WTC11 (cell line): ENCODE measurements around the gene NPFFR1. TPM values are rescaled to one million over a fixed set of nuclear protein-coding genes. Genes with fewer than 3 reads are reported as not detected.

ENCODE experiments used
- ATAC-seq: fragments of 200-7000 bp; cut with Tn5 transposase; 2 replicates; pipeline ENCODE4 v1.10.0; 2021; ENCODE audit warnings: mild to moderate bottlenecking, moderate library complexity
- CTCF ChIA-PET: fragments of 300-600 bp; sonication (Branson Sonifier 250); formaldehyde crosslinking; loops from one replicate; lab custom pipeline; 2021; ENCODE audit warnings: antibody characterized with exemption; lab: Charles Lee
- POLR2A ChIA-PET: fragments of 350-600 bp; sonication (Branson Sonifier 250); formaldehyde crosslinking; loops from one replicate; lab custom pipeline; 2021; ENCODE audit warnings: antibody characterized with exemption; lab: Charles Lee
- DNase-seq: peaks from one replicate; pipeline ENCODE4 v3.0.0; 2021; ENCODE audit warnings: low spot score
- H3K27ac Mint-ChIP-seq: 2 replicates; pipeline ENCODE4 v1.8.0; 2021; ENCODE audit warnings: mixed read lengths
- H3K27me3 Mint-ChIP-seq: 2 replicates; pipeline ENCODE4 v1.8.0; 2021; ENCODE audit warnings: low read depth, mild to moderate bottlenecking, moderate library complexity, mixed read lengths
- H3K36me3 Mint-ChIP-seq: 2 replicates; pipeline ENCODE4 v1.8.0; 2021; ENCODE audit warnings: mixed read lengths
- H3K4me1 Mint-ChIP-seq: 2 replicates; pipeline ENCODE4 v1.8.0; 2022; ENCODE audit warnings: mixed read lengths
- H3K4me3 Mint-ChIP-seq: 2 replicates; pipeline ENCODE4 v1.8.0; 2021; ENCODE audit warnings: mild to moderate bottlenecking, moderate library complexity, mixed read lengths
- H3K9me3 Mint-ChIP-seq: 2 replicates; pipeline ENCODE4 v1.8.0; 2021; ENCODE audit warnings: mixed read lengths
- EMX1 ChIP-seq: fragments of 250-450 bp; sonication (Bioruptor Pico); IDR thresholded peaks from 2 replicates; pipeline ENCODE4 v1.8.0; 2021; ENCODE audit warnings: mild to moderate bottlenecking
- GABPB1 ChIP-seq: sonication (generic); formaldehyde crosslinking; IDR thresholded peaks from 2 replicates; pipeline ENCODE4 v1.8.1; 2023; ENCODE audit warnings: mild to moderate bottlenecking, missing genetic modification reagents
- GRHL2 ChIP-seq: fragments of 250-450 bp; sonication (Bioruptor Pico); IDR thresholded peaks from 2 replicates; pipeline ENCODE4 v1.8.0; 2022; ENCODE audit warnings: mild to moderate bottlenecking, moderate library complexity; ENCODE audit not compliant: insufficient replicate concordance, severe bottlenecking
- IRF2 ChIP-seq: sonication (generic); formaldehyde crosslinking; IDR thresholded peaks from 2 replicates; pipeline ENCODE4 v1.8.0; 2022; ENCODE audit warnings: low read depth, missing genetic modification reagents, borderline replicate concordance
- JAZF1 ChIP-seq: fragments of 250-450 bp; sonication (Bioruptor Pico); IDR thresholded peaks from 2 replicates; pipeline ENCODE4 v1.9.0; 2021; ENCODE audit warnings: moderate library complexity, mild to moderate bottlenecking, inconsistent platforms
- MXD4 ChIP-seq: fragments of 250-450 bp; sonication (Bioruptor Pico); IDR thresholded peaks from 2 replicates; pipeline ENCODE4 v1.8.0; 2021; ENCODE audit warnings: mild to moderate bottlenecking, moderate library complexity, borderline replicate concordance
- MYBL2 ChIP-seq: sonication (generic); formaldehyde crosslinking; IDR thresholded peaks from 2 replicates; pipeline ENCODE4 v1.8.1; 2023; ENCODE audit warnings: mild to moderate bottlenecking, moderate library complexity, missing genetic modification reagents
- NR2C2 ChIP-seq: sonication (generic); formaldehyde crosslinking; IDR thresholded peaks from 2 replicates; pipeline ENCODE4 v1.8.0; 2022; ENCODE audit warnings: mild to moderate bottlenecking, missing genetic modification reagents
- PRRX2 ChIP-seq: fragments of 250-450 bp; sonication (Bioruptor Pico); IDR thresholded peaks from 2 replicates; pipeline ENCODE4 v1.8.0; 2021; ENCODE audit warnings: mild to moderate bottlenecking
- RELA ChIP-seq: sonication (generic); formaldehyde crosslinking; IDR thresholded peaks from 2 replicates; pipeline ENCODE4 v1.8.1; 2022; ENCODE audit warnings: missing genetic modification reagents, mild to moderate bottlenecking, borderline replicate concordance
- TP53 ChIP-seq: sonication (generic); formaldehyde crosslinking; IDR thresholded peaks from 2 replicates; pipeline ENCODE4 v1.8.1; 2023; ENCODE audit warnings: mild to moderate bottlenecking, missing genetic modification reagents
- ZNF423 ChIP-seq: fragments of 250-450 bp; sonication (Bioruptor Pico); IDR thresholded peaks from 2 replicates; pipeline ENCODE4 v2.1.2; 2022; ENCODE audit warnings: mild to moderate bottlenecking, moderate library complexity
- total RNA-seq: library from RNA; stranded (reverse); gene quantifications from 3 replicates; pipeline ENCODE4 v1.2.3, GENCODE V29; 2021
- TF ChIP-seq, protein P1 (sequence below): sonication (generic); formaldehyde crosslinking; conservative IDR thresholded peaks from 2 replicates; pipeline ENCODE4 v1.8.1; 2023; ENCODE audit warnings: mild to moderate bottlenecking, low read depth, missing genetic modification reagents, moderate library complexity
- TF ChIP-seq, protein P2 (sequence below): fragments of 250-450 bp; sonication (Bioruptor Pico); IDR thresholded peaks from 2 replicates; pipeline ENCODE4 v1.9.0; 2021; ENCODE audit warnings: mild to moderate bottlenecking
- TF ChIP-seq, protein P3 (sequence below): sonication (generic); formaldehyde crosslinking; IDR thresholded peaks from 2 replicates; pipeline ENCODE4 v1.8.0; 2022; ENCODE audit warnings: missing genetic modification reagents
- TF ChIP-seq, protein P4 (sequence below): sonication (generic); formaldehyde crosslinking; IDR thresholded peaks from 2 replicates; pipeline ENCODE4 v1.8.0; 2023; ENCODE audit warnings: mild to moderate bottlenecking, missing genetic modification reagents
- TF ChIP-seq, protein P5 (sequence below): sonication (generic); formaldehyde crosslinking; conservative IDR thresholded peaks from 2 replicates; pipeline ENCODE4 v1.8.1; 2022; ENCODE audit warnings: mild to moderate bottlenecking, missing genetic modification reagents
- TF ChIP-seq, protein P6 (sequence below): sonication (generic); formaldehyde crosslinking; IDR thresholded peaks from 2 replicates; pipeline ENCODE4 v1.8.1; 2023; ENCODE audit warnings: mild to moderate bottlenecking, missing genetic modification reagents, borderline replicate concordance

NPFFR1 gene
- total RNA-seq, 1 experiment from 2014 or later, result 0.04 TPM

DNA sequence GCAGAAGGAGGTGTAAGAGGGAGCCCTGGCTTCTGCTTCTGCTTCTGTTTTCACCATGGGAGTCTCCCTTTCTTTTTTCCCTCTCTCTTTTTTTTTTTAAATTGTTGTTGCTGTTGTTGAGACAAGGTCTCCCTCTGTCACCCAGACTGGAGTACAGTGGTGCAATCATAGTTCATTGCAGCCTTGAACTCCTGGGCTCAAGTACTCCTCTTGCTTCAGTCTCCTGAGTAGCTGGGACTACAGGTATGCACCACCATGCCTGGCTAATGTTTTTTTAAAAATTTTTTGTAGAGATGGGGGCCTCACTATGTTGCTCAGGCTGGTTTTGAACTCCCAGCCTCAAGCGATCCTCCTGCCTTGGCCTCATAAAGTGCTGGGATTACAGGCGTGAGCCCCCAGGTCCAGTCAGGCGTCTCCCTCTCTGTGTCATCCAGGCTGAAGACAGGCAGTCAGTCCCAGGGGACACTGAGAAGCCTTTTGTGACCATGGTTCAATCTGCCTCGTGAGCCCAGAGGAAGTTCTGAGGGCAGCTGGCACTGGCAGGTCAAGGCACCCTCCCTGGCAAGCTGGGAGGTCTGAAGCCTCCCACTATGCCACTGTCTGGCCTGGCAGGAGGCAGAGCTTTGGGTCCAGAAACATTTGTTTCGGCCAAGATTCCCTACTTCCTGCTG, 33.6 kb upstream of the NPFFR1 start (continued):
- TF ChIP-seq PRRX2 (no peak), IRF2 (no peak), MYBL2 (CRISPR knock-in tag) (no peak), GABPB1 (CRISPR knock-in tag) (no peak), MXD4 (CRISPR knock-in tag) (no peak), GRHL2 (CRISPR knock-in tag) (no peak), ZNF423 (no peak)
- TF ChIP-seq, protein P1, sequence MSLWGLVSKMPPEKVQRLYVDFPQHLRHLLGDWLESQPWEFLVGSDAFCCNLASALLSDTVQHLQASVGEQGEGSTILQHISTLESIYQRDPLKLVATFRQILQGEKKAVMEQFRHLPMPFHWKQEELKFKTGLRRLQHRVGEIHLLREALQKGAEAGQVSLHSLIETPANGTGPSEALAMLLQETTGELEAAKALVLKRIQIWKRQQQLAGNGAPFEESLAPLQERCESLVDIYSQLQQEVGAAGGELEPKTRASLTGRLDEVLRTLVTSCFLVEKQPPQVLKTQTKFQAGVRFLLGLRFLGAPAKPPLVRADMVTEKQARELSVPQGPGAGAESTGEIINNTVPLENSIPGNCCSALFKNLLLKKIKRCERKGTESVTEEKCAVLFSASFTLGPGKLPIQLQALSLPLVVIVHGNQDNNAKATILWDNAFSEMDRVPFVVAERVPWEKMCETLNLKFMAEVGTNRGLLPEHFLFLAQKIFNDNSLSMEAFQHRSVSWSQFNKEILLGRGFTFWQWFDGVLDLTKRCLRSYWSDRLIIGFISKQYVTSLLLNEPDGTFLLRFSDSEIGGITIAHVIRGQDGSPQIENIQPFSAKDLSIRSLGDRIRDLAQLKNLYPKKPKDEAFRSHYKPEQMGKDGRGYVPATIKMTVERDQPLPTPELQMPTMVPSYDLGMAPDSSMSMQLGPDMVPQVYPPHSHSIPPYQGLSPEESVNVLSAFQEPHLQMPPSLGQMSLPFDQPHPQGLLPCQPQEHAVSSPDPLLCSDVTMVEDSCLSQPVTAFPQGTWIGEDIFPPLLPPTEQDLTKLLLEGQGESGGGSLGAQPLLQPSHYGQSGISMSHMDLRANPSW, result no peak
- TF ChIP-seq, protein P2, sequence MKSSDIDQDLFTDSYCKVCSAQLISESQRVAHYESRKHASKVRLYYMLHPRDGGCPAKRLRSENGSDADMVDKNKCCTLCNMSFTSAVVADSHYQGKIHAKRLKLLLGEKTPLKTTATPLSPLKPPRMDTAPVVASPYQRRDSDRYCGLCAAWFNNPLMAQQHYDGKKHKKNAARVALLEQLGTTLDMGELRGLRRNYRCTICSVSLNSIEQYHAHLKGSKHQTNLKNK (CRISPR knock-in tag), result no peak
- TF ChIP-seq, protein P3, sequence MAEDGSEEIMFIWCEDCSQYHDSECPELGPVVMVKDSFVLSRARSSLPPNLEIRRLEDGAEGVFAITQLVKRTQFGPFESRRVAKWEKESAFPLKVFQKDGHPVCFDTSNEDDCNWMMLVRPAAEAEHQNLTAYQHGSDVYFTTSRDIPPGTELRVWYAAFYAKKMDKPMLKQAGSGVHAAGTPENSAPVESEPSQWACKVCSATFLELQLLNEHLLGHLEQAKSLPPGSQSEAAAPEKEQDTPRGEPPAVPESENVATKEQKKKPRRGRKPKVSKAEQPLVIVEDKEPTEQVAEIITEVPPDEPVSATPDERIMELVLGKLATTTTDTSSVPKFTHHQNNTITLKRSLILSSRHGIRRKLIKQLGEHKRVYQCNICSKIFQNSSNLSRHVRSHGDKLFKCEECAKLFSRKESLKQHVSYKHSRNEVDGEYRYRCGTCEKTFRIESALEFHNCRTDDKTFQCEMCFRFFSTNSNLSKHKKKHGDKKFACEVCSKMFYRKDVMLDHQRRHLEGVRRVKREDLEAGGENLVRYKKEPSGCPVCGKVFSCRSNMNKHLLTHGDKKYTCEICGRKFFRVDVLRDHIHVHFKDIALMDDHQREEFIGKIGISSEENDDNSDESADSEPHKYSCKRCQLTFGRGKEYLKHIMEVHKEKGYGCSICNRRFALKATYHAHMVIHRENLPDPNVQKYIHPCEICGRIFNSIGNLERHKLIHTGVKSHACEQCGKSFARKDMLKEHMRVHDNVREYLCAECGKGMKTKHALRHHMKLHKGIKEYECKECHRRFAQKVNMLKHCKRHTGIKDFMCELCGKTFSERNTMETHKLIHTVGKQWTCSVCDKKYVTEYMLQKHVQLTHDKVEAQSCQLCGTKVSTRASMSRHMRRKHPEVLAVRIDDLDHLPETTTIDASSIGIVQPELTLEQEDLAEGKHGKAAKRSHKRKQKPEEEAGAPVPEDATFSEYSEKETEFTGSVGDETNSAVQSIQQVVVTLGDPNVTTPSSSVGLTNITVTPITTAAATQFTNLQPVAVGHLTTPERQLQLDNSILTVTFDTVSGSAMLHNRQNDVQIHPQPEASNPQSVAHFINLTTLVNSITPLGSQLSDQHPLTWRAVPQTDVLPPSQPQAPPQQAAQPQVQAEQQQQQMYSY (CRISPR knock-in tag), result no peak

DNA sequence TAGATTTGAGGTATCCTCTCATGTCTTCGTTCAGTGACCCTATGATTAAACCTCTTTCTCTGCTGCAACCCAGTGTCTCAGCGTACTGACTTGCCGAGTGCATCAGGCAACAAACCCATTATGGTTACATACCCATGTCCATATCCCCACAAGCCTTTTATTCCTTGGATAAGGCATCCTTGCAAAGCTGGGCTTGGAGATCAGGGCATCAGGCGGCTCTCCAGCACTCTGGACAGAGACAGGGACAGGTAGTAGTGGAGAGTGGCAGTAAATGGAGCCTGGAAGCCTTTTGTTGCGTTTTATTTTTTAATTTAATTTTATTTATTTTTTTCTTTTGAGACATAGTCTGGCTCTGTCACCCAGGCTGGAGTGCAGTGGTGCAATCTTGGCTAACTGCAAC, 32.0 kb upstream of the NPFFR1 start:
- ChIA-PET CTCF (interaction anchor here (1.0 to 1.4 kb wide), 4 partner anchors 33 to 94 kb away, joined by 3 to 7 read pairs (median 4); no protein-coding TSS in a partner anchor), POLR2A (no interaction called here)
- H3K4me3 Mint-ChIP-seq, result no peak overlapping the region
- ATAC-seq (no peak), DNase-seq (no peak)
- H3K36me3 Mint-ChIP-seq, result 0 out of 2 replicates have a peak, but pooled peaks cover 2% of the 10 kb centered on the region
- H3K27ac Mint-ChIP-seq, result no peak overlapping the region
- no peaks in the 10 kb centered on the region for H3K27me3 Mint-ChIP-seq
- no peaks in the 10 kb centered on the region for H3K9me3 Mint-ChIP-seq
- no peaks in the 10 kb centered on the region for H3K4me1 Mint-ChIP-seq
- TF ChIP-seq, protein P4, sequence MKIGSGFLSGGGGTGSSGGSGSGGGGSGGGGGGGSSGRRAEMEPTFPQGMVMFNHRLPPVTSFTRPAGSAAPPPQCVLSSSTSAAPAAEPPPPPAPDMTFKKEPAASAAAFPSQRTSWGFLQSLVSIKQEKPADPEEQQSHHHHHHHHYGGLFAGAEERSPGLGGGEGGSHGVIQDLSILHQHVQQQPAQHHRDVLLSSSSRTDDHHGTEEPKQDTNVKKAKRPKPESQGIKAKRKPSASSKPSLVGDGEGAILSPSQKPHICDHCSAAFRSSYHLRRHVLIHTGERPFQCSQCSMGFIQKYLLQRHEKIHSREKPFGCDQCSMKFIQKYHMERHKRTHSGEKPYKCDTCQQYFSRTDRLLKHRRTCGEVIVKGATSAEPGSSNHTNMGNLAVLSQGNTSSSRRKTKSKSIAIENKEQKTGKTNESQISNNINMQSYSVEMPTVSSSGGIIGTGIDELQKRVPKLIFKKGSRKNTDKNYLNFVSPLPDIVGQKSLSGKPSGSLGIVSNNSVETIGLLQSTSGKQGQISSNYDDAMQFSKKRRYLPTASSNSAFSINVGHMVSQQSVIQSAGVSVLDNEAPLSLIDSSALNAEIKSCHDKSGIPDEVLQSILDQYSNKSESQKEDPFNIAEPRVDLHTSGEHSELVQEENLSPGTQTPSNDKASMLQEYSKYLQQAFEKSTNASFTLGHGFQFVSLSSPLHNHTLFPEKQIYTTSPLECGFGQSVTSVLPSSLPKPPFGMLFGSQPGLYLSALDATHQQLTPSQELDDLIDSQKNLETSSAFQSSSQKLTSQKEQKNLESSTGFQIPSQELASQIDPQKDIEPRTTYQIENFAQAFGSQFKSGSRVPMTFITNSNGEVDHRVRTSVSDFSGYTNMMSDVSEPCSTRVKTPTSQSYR (CRISPR knock-in tag), result no peak
- TF ChIP-seq, protein P5, sequence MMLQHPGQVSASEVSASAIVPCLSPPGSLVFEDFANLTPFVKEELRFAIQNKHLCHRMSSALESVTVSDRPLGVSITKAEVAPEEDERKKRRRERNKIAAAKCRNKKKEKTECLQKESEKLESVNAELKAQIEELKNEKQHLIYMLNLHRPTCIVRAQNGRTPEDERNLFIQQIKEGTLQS, result no peak
- TF ChIP-seq, protein P3 (CRISPR knock-in tag), result no peak
- TF ChIP-seq RELA (CRISPR knock-in tag) (no peak), EMX1 (no peak), JAZF1 (CRISPR knock-in tag) (no peak), IRF2 (no peak), TP53 (CRISPR knock-in tag) (no peak), NR2C2 (CRISPR knock-in tag) (no peak)
- TF ChIP-seq, protein P6, sequence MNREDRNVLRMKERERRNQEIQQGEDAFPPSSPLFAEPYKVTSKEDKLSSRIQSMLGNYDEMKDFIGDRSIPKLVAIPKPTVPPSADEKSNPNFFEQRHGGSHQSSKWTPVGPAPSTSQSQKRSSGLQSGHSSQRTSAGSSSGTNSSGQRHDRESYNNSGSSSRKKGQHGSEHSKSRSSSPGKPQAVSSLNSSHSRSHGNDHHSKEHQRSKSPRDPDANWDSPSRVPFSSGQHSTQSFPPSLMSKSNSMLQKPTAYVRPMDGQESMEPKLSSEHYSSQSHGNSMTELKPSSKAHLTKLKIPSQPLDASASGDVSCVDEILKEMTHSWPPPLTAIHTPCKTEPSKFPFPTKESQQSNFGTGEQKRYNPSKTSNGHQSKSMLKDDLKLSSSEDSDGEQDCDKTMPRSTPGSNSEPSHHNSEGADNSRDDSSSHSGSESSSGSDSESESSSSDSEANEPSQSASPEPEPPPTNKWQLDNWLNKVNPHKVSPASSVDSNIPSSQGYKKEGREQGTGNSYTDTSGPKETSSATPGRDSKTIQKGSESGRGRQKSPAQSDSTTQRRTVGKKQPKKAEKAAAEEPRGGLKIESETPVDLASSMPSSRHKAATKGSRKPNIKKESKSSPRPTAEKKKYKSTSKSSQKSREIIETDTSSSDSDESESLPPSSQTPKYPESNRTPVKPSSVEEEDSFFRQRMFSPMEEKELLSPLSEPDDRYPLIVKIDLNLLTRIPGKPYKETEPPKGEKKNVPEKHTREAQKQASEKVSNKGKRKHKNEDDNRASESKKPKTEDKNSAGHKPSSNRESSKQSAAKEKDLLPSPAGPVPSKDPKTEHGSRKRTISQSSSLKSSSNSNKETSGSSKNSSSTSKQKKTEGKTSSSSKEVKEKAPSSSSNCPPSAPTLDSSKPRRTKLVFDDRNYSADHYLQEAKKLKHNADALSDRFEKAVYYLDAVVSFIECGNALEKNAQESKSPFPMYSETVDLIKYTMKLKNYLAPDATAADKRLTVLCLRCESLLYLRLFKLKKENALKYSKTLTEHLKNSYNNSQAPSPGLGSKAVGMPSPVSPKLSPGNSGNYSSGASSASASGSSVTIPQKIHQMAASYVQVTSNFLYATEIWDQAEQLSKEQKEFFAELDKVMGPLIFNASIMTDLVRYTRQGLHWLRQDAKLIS (CRISPR knock-in tag), result no peak
